Measurements from ENCODE around the gene MPZL2.

MPZL2 gene

GRCh38 chr11:118295199-118295598 lies 31.1 kb upstream of the MPZL2 start:
- TF ChIP-seq CTCF (IDR thresholded peaks at IDR 0.05; ENCODE audit: low read depth, low read length, missing control alignments) = no peak
- in situ Hi-C loops (cut with HindIII; ENCODE audit: low sequenced_read_pairs) = no loop called here
- DNase-seq (ENCODE audit: low read depth) = no peak
- H3K4me3 ChIP-seq (ENCODE audit: low read depth, low read length) = no peak overlapping the region

- H3K4me3 ChIP-seq (ENCODE audit: low read depth, low read length) = no peak overlapping the region
- in situ Hi-C loops (cut with HindIII; ENCODE audit: low sequenced_read_pairs) = no loop called here
- TF ChIP-seq CTCF (IDR thresholded peaks at IDR 0.05; ENCODE audit: low read depth, low read length, missing control alignments) = no peak
- no peak for DNase-seq (ENCODE audit: low read depth)
Observed at GRCh38 chr11:118294053-118294452, 30.0 kb upstream of the MPZL2 start.

GRCh38 chr11:118291477-118292135 lies 27.5 kb upstream of the MPZL2 start:
- TF ChIP-seq CTCF (IDR thresholded peaks at IDR 0.05; ENCODE audit: low read depth, low read length, missing control alignments) = no peak
- in situ Hi-C loops (cut with HindIII; ENCODE audit: low sequenced_read_pairs) = no loop called here
- DNase-seq (ENCODE audit: low read depth) = no peak
- no peak overlapping the region for H3K4me3 ChIP-seq (ENCODE audit: low read depth, low read length)

GRCh38 chr11:118290923-118291322 lies 26.8 kb upstream of the MPZL2 start:
- TF ChIP-seq CTCF (IDR thresholded peaks at IDR 0.05; ENCODE audit: low read depth, low read length, missing control alignments) = no peak
- in situ Hi-C loops (cut with HindIII; ENCODE audit: low sequenced_read_pairs) = no loop called here
- no peak for DNase-seq (ENCODE audit: low read depth)
- H3K4me3 ChIP-seq (ENCODE audit: low read depth, low read length) = no peak overlapping the region

GRCh38 chr11:118289401-118289800 lies 25.3 kb upstream of the MPZL2 start:
- H3K4me3 ChIP-seq (ENCODE audit: low read depth, low read length) = no peak overlapping the region
- TF ChIP-seq CTCF (IDR thresholded peaks at IDR 0.05; ENCODE audit: low read depth, low read length, missing control alignments) = no peak
- in situ Hi-C loops (cut with HindIII; ENCODE audit: low sequenced_read_pairs) = no loop called here
- DNase-seq (ENCODE audit: low read depth) = no peak

GRCh38 chr11:118287006-118287405 lies 22.9 kb upstream of the MPZL2 start:
- no peak for DNase-seq (ENCODE audit: low read depth)
- in situ Hi-C loops (cut with HindIII; ENCODE audit: low sequenced_read_pairs) = no loop called here

More at GRCh38 chr11:118287006-118287405, 22.9 kb upstream of the MPZL2 start:
- H3K4me3 ChIP-seq (ENCODE audit: low read depth, low read length) = no peak overlapping the region
- TF ChIP-seq CTCF (IDR thresholded peaks at IDR 0.05; ENCODE audit: low read depth, low read length, missing control alignments) = no peak
